Naive B cell (primary cell): ENCODE measurements around the gene DNAJB8. TPM values are rescaled to one million over a fixed set of nuclear protein-coding genes. Genes with fewer than 3 reads are reported as not detected.
A peak's percentile ranks its signal among the peaks of the same experiment; 100 is the strongest.

Source experiments
- ATAC-seq, 2 donors: fragments of 150-1000 bp; cut with Tn5 transposase; 2 replicates each; pipeline ENCODE4 v1.10.0; 2021; ENCODE audit warnings: low read depth in 2 of 2, mild to moderate bottlenecking in 2 of 2, moderate library complexity in 2 of 2
- DNase-seq: peaks from one replicate; pipeline ENCODE4 v3.0.0; 2022
- H3K27ac Mint-ChIP-seq, 6 donors: one replicate each; pipeline ENCODE4 v1.8.0; 2020 to 2022; ENCODE audit warnings: mild to moderate bottlenecking in 6 of 6, mixed read lengths in 6 of 6, moderate library complexity in 5 of 6, inconsistent platforms in 2 of 6
- H3K27me3 Mint-ChIP-seq, 3 donors: one replicate each; pipeline ENCODE4 v1.8.0; 2021 to 2022; ENCODE audit warnings: mixed read lengths in 3 of 3, mild to moderate bottlenecking in 1 of 3
- H3K36me3 Mint-ChIP-seq, 2 donors: one replicate each; pipeline ENCODE4 v1.8.0; 2020 to 2022; ENCODE audit warnings: mixed read lengths in 2 of 2, inconsistent platforms in 1 of 2, mild to moderate bottlenecking in 1 of 2
- H3K4me1 Mint-ChIP-seq, 3 donors: one replicate each; pipeline ENCODE4 v1.8.0; 2020 to 2022; ENCODE audit warnings: mixed read lengths in 3 of 3, inconsistent platforms in 1 of 3, mild to moderate bottlenecking in 1 of 3, moderate library complexity in 1 of 3
- H3K4me3 Mint-ChIP-seq, 8 donors: one replicate each; pipeline ENCODE4 v1.8.0; 2020 to 2022; ENCODE audit warnings: mild to moderate bottlenecking in 8 of 8, mixed read lengths in 8 of 8, moderate library complexity in 8 of 8, inconsistent platforms in 2 of 8
- H3K9me3 Mint-ChIP-seq, 7 donors: one replicate each; pipeline ENCODE4 v1.8.0; 2020 to 2022; ENCODE audit warnings: mixed read lengths in 7 of 7, mild to moderate bottlenecking in 5 of 7, inconsistent platforms in 2 of 7, moderate library complexity in 1 of 7
- polyA plus RNA-seq, 6 donors: library from polyadenylated mRNA; unstranded; fragments of 300-500 nt; fragmentation: Illumina TruSeq; gene quantifications; one replicate each; pipeline ENCODE4 v1.2.3, GENCODE V29; 2021; ENCODE audit warnings: low read depth in 6 of 6

DNAJB8 gene
- polyA plus RNA-seq, 6 donors from 2014 or later, result not detected

DNA sequence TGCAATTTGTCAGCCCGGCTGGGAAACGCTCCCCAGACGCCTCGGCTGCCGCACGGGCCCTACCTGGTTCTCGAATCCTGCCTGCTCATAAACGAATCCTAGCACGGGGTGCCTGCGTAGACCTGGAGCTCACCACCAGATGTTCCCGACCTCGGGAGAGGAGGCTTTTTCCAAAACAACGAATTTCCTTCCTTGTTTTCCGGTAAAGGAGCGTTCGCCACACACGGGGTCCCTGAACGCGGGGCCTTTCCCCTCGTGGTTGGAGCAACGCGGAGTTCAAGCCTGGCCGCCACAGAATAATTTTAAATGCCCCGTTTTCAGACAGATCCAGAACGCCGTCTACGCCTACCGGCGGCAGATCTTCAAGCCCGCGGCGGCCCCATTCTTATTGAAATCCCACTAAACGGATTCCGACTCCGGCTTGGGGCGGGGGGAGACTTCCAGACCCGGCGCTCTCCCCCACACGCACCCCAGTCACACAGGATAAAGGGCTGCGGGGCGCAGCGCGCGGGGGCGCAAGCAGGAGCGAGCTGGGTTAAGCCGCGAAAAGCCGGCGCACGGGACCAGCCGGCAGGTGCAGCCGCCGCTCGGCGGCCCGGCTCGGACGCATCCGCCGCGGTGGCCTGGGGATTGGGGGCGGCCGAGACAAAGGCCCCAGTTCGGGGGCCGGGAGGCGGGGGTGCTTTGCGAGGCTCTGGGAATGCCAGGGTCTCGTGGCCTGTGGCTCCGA lies 25.4 kb upstream of the DNAJB8 start:
- H3K9me3 Mint-ChIP-seq, result peaks cover 0 to 3% (median 0%) of the 10 kb centered on the region in 7 donors
- DNase-seq (no peak), ATAC-seq (peak in 1 of 2 donors; percentile 27)
- H3K4me3 Mint-ChIP-seq, result peak overlapping the region in 6 of 8 donors; percentile 52 to 89 (median 70)
- H3K36me3 Mint-ChIP-seq, result peaks cover 4 to 8% of the 10 kb centered on the region in 2 donors
- peaks cover 44 to 82% (median 78%) of the 10 kb centered on the region in 3 donors for H3K27me3 Mint-ChIP-seq
- peaks cover 26 to 39% (median 36%) of the 10 kb centered on the region in 3 donors for H3K4me1 Mint-ChIP-seq
- peak overlapping the region in 2 of 6 donors; percentile 26 to 56 for H3K27ac Mint-ChIP-seq

DNA sequence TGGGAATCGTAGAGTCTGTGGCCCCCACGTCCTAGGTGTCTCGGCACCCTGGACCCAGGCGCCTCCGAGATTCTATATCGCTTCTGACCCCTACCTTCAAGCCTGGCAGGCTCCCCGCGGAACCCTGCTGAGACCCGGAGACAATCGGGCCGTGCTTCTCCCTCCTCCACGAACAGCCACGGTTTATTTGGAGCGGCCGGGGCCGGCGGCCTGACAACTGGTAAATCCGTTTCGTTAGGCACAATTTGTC lies 24.9 kb upstream of the DNAJB8 start:
- Mint-ChIP-seq H3K36me3 (peaks cover 4 to 8% of the 10 kb centered on the region in 2 donors), H3K4me3 (peak overlapping the region in 6 of 8 donors; percentile 17 to 89 (median 68)), H3K27me3 (peaks cover 44 to 82% (median 80%) of the 10 kb centered on the region in 3 donors), H3K27ac (no peak overlapping the region), H3K9me3 (peaks cover 0 to 3% (median 0%) of the 10 kb centered on the region in 7 donors), H3K4me1 (peaks cover 27 to 44% (median 38%) of the 10 kb centered on the region in 3 donors)
- no peak for ATAC-seq
- DNase-seq, result no peak

DNA sequence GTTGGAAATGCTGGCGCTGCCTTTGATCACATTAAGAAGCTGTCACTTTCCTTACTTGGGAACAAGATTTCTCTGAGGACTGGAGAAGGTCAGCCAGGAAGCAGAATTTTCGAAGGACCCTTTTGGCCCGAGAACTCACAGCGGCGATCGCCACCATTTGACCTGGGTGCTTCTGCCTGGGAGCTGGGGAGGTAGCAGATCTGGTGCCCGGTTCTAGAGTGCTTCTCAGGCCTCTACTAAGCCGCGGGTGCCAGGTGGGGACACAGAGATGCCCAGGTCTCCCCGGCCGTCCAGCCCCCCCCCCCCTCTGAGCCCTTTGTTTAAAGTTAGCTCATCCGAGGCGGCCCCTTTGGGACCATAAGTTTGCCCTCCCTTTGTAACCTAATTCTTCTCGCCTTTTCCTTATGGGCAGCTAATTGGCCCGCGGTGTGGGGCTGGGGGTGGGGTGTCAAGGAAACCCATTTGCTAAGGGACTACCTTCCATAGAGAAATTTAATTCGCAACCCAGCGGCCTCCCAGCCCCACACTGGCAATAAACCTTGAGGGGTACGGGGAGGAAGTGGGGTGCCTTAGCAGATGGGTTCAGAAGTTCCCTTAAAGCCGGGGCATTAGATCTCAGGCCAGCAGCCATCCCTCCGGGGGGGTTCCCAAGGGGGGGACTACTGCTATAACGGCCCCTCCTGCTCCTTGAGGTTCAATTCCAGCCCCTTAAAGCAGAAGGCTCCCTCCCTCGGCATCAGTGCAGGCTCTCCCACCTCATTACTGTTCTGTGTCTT lies 24.4 kb upstream of the DNAJB8 start:
- Mint-ChIP-seq H3K9me3 (peaks cover 0 to 2% (median 0%) of the 10 kb centered on the region in 7 donors), H3K36me3 (peaks cover 3 to 5% of the 10 kb centered on the region in 2 donors), H3K4me3 (peak overlapping the region; percentile 5 to 89 (median 81)), H3K27ac (no peak overlapping the region), H3K27me3 (peaks cover 46 to 83% (median 81%) of the 10 kb centered on the region in 3 donors), H3K4me1 (peaks cover 30 to 49% (median 43%) of the 10 kb centered on the region in 3 donors)
- no peak for ATAC-seq
- no peak for DNase-seq

DNA sequence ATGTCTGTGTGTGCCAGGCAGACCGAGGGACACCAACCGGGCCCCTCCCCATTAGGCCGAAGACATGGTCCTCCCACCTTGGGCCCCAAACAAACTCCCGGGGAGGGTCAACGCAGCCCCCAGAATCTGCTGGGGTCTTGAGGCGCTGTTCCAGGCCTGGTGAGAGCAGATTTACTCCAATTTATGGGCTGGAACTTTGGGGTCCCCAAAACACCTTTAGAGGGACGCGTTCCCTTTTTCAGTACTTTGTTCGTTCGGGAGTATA lies 23.9 kb upstream of the DNAJB8 start:
- H3K27ac Mint-ChIP-seq, result no peak overlapping the region
- H3K27me3 Mint-ChIP-seq, result peaks cover 45 to 83% (median 81%) of the 10 kb centered on the region in 3 donors
- peak overlapping the region in 7 of 8 donors; percentile 71 to 93 (median 80) for H3K4me3 Mint-ChIP-seq
- DNase-seq, result no peak
- H3K4me1 Mint-ChIP-seq, result peaks cover 27 to 50% (median 44%) of the 10 kb centered on the region in 3 donors
- ATAC-seq, result no peak
- H3K9me3 Mint-ChIP-seq, result peaks cover 0 to 2% (median 0%) of the 10 kb centered on the region in 7 donors
- H3K36me3 Mint-ChIP-seq, result no peaks in the 10 kb centered on the region

DNA sequence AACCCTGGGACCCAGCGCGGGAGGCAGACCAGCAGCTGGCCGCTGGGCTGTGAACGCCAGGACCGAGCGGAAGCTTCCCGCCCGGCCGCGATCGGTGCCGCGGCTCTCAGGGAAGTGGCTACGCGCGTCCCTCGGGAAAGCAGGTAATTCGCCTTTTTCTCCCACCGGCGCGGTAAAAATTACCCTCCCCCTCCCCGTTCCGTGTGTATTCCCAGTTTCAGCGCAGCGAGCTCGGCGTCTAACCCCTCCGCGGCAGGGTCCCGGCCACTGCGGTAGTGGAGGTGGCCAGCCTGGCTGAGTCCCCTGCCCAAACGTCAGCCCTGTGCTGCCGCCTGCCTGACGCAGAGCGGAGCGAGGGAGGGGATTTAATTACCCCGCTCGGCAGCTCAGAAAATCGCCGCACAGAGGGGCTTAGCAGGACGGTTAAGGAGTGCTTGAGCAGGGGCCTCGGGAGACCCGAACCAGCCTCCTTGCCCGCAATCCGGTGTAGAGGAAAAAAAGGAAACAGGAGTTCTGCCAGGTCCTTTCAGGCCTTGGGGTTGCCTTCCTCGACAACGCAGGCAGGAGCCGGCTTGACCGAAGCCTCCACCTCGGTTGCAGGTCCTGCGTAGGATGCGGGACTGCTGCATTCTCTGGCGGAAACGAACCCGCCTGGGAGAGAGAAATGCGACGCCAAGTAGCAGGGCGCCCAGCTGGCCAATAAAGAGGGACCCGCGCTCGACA lies 23.4 kb upstream of the DNAJB8 start:
- Mint-ChIP-seq H3K4me1 (peaks cover 27 to 50% (median 44%) of the 10 kb centered on the region in 3 donors), H3K4me3 (peak overlapping the region; percentile 71 to 93 (median 80)), H3K36me3 (no peaks in the 10 kb centered on the region), H3K27ac (peak overlapping the region in 2 of 6 donors; percentile 20 to 67), H3K27me3 (peaks cover 47 to 83% (median 81%) of the 10 kb centered on the region in 3 donors), H3K9me3 (peaks cover 0 to 2% (median 0%) of the 10 kb centered on the region in 7 donors)
- ATAC-seq (no peak), DNase-seq (no peak)

DNA sequence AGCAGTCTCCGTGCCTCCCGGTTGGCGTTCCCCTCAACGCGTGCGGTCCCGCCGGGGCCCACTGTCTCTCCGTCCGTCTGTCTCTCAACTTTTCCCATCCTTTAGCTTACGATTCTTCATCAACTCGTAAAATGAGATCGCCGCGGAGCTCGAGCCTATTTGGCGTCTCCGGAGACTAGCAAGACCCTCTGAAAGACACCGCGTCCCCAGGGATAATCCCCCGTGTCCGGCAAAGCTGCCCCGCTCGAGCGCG lies 22.9 kb upstream of the DNAJB8 start:
- H3K27me3 Mint-ChIP-seq, result peaks cover 48 to 83% (median 81%) of the 10 kb centered on the region in 3 donors
- no peaks in the 10 kb centered on the region for H3K36me3 Mint-ChIP-seq
- peak overlapping the region in 1 of 6 donors; percentile 20 for H3K27ac Mint-ChIP-seq
- H3K9me3 Mint-ChIP-seq, result peaks cover 0 to 2% (median 0%) of the 10 kb centered on the region in 7 donors
- DNase-seq, result no peak
- no peak for ATAC-seq
- H3K4me1 Mint-ChIP-seq, result peaks cover 27 to 50% (median 44%) of the 10 kb centered on the region in 3 donors
- H3K4me3 Mint-ChIP-seq, result peak overlapping the region; percentile 71 to 93 (median 80)

DNA sequence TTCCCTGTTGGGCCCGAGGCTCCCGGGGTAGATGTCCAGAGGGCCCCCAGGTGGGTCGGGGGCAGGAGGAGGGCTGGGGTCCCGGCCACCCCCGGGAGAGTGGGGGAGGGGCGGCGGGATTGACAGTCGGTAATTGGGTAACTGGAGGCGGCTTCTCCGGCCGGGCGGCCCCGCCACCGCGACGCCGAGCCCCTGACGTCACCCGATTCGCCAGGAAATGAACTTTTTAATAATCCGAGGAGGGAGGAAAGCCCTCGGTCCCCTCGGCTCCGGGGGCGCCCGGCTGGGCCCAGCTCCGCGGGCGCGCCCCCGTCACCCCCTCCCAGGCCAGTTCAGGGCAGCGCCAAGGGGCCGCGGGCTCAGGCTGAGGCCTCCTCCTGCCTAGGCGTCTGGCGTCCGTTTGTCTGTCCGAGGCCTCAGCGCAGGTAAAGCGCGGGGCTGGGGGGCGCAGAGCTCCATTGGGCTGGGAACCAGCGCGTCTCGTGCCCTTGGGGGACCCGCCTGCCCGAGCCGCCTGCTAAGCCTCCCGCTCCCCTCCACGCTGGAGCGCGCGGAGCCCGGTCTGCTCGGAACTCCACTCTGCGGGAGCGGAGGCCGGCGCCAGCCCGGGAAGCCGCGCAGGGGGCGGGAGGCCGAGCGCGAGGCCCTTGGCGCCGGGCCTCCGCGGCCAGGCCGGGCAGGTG lies 22.4 kb upstream of the DNAJB8 start:
- H3K4me3 Mint-ChIP-seq, result peak overlapping the region; percentile 76 to 93 (median 82)
- H3K27ac Mint-ChIP-seq, result peak overlapping the region in 1 of 6 donors; percentile 82
- ATAC-seq, result peak; percentile 23 to 32
- peaks cover 27 to 50% (median 43%) of the 10 kb centered on the region in 3 donors for H3K4me1 Mint-ChIP-seq
- H3K36me3 Mint-ChIP-seq, result no peaks in the 10 kb centered on the region
- peak; percentile 24 for DNase-seq
- H3K27me3 Mint-ChIP-seq, result peaks cover 43 to 83% (median 81%) of the 10 kb centered on the region in 3 donors
- H3K9me3 Mint-ChIP-seq, result peaks cover 0 to 2% (median 0%) of the 10 kb centered on the region in 7 donors

DNA sequence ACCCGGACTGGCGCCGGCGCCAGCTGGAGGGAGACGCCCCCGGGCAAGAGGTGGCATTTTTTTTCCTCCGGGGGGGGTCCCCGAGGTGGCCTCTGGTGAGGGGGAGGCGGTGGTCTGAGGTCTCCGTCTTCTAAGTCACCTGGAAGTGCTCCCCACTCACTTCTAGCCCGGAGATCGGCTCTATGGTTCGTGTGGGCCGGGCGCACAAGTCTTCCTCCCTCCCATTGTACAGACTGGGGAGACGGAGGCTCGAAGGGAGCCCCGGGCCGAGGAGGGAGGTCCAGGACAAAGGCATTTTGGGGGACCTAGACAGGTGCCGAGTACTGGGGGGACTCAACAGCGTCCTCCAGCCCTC lies 21.9 kb upstream of the DNAJB8 start:
- Mint-ChIP-seq H3K36me3 (no peaks in the 10 kb centered on the region), H3K4me1 (peaks cover 30 to 54% (median 43%) of the 10 kb centered on the region in 3 donors), H3K27ac (peak overlapping the region in 1 of 6 donors; percentile 82), H3K4me3 (peak overlapping the region; percentile 76 to 90 (median 82)), H3K27me3 (peaks cover 46 to 84% (median 81%) of the 10 kb centered on the region in 3 donors), H3K9me3 (peaks cover 0 to 2% (median 0%) of the 10 kb centered on the region in 7 donors)
- DNase-seq, result no peak
- ATAC-seq, result no peak

DNA sequence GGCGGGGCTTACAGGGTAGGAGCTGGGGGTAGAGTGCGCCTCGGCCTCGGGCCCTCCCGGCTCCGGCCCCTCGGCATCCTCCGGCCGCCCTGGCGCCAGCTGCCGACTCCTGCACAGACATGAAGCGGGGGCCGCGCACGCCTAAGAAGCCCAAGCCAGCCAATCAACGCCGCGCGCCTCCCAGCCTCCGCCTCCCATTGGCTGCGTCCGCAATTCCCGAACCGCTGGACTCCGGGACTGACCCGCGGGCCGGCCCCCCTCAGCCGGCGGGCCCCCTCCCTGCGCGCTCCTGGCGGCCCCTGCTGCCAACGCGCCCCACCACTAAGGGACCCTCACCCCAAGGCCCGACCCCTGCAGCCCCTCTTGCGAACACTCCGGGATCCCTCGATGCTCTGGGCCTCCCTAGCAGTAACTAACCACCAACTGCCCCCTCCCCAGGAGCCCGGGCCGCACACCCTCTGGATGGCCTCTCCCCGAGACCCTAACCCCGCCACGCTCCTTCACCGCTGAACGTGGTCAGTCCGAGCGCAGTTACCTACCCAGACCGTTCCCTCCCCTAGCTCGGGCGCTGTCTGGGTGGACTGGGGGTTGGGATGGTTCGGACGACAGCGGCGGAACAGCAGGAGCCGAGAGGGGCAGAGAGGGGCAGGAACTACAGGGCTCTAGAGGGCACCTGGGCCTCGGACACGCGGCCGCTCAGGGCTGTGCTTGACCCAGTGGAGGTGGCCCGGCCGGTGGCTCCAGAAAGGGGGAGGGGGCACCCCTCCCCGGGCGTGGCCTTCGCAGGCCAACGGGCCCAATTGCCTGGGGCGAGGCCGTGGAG lies 21.3 kb upstream of the DNAJB8 start:
- DNase-seq, result no peak
- H3K9me3 Mint-ChIP-seq, result peaks cover 0 to 2% (median 0%) of the 10 kb centered on the region in 7 donors
- peaks cover 48 to 85% (median 81%) of the 10 kb centered on the region in 3 donors for H3K27me3 Mint-ChIP-seq
- H3K4me3 Mint-ChIP-seq, result peak overlapping the region; percentile 67 to 92 (median 84)
- peak; percentile 8 to 22 for ATAC-seq
- peak overlapping the region in 2 of 6 donors; percentile 69 to 82 for H3K27ac Mint-ChIP-seq
- peaks cover 32 to 55% (median 47%) of the 10 kb centered on the region in 3 donors for H3K4me1 Mint-ChIP-seq
- H3K36me3 Mint-ChIP-seq, result no peaks in the 10 kb centered on the region

DNA sequence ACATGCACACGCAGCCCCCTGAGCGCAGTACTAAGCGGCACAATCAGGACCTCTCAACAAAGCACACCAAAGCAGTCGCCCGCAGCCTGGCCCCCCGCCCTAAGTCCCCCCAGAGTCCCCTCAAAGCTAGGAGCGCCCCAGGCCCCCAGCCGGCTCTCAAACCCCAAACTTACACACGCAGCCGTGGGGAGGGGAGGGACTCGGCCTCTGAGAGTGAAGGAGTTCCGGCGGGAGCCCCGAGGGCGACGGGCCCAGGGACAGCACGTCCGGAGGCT lies 20.8 kb upstream of the DNAJB8 start:
- no peaks in the 10 kb centered on the region for H3K36me3 Mint-ChIP-seq
- H3K4me3 Mint-ChIP-seq, result peak overlapping the region; percentile 80 to 92 (median 90)
- peaks cover 37 to 61% (median 52%) of the 10 kb centered on the region in 3 donors for H3K4me1 Mint-ChIP-seq
- peak overlapping the region in 3 of 6 donors; percentile 7 to 49 (median 49) for H3K27ac Mint-ChIP-seq
- H3K9me3 Mint-ChIP-seq, result peaks cover 0 to 2% (median 0%) of the 10 kb centered on the region in 7 donors
- DNase-seq (no peak), ATAC-seq (peak in 1 of 2 donors; percentile 2)
- peaks cover 52 to 91% (median 86%) of the 10 kb centered on the region in 3 donors for H3K27me3 Mint-ChIP-seq

DNA sequence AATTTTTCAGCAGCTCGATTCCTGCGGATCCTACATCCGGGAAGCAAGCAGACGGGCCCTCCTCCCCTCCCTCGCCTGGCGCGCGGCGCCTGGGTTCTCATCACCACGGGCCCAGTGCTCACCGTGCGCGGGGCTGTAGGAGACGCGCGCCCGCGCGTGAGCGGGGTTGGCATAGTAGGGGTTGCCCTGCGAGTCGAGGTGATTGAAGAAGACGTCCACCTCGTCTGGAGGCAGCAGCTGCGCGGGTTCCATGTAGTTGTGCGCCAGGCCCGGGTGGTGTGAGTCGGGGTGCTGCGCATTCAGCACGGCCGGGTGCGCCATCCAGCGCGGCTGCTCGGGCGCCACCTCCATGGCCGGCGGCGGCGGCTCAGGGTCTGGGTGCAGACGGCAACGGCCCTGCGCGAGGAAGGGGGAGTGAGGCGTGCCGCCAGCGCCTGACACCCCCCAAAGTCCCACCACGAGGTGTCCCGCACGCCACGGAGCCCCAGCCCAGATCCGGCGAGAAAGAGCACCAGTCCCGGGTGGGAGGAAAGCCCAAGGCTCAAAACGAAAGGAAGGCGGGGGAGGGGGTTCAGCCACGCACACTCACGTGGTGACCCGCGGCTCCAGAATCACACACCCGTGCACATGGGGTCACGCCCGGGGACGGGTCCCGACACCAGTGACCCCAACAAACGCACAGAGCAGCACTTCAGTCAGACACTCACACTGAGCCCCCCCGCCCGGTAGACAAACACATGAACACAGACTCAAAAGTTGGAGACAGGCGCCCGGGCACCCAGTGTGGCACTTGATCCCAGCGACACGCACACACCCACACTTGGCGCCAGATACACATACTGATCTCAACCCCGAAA lies 20.2 kb upstream of the DNAJB8 start:
- H3K36me3 Mint-ChIP-seq, result no peaks in the 10 kb centered on the region
- peaks cover 54 to 93% (median 90%) of the 10 kb centered on the region in 3 donors for H3K27me3 Mint-ChIP-seq
- ATAC-seq, result peak; percentile 5 to 9
- peaks cover 0 to 2% (median 0%) of the 10 kb centered on the region in 7 donors for H3K9me3 Mint-ChIP-seq
- H3K4me1 Mint-ChIP-seq, result peaks cover 40 to 60% (median 52%) of the 10 kb centered on the region in 3 donors
- DNase-seq, result no peak
- H3K27ac Mint-ChIP-seq, result peak overlapping the region in 3 of 6 donors; percentile 7 to 49 (median 49)
- peak overlapping the region; percentile 80 to 92 (median 90) for H3K4me3 Mint-ChIP-seq
